H9 (cell line): ENCODE results near the gene KHNYN. TPM values are rescaled to one million over a fixed set of nuclear protein-coding genes. Genes with fewer than 3 reads are reported as not detected.
"Not testable (repeated sequence)": the region's sequence is repeated elsewhere in the genome, so short reads cannot be mapped to it uniquely, and the experiment has no call there.

ENCODE experiments used
- DNase-seq: peaks from one replicate; pipeline ENCODE4 v3.0.0-alpha.2; 2017
- H2AFZ ChIP-seq: one replicate; pipeline ENCODE4 v1.6.1; 2013; ENCODE audit warnings: mild to moderate bottlenecking, low read length, control low read depth, moderate library complexity
- H2AK5ac ChIP-seq: 2 replicates; pipeline ENCODE4 v1.6.1; 2013; ENCODE audit warnings: low read length, control low read depth, mixed read lengths; ENCODE audit not compliant: insufficient read length
- H2BK120ac ChIP-seq: one replicate; pipeline ENCODE4 v1.6.1; 2013; ENCODE audit warnings: low read depth, mild to moderate bottlenecking, low read length, control low read depth, inconsistent platforms; ENCODE audit not compliant: poor library complexity, severe bottlenecking
- H2BK12ac ChIP-seq: 2 replicates; pipeline ENCODE4 v1.6.1; 2013; ENCODE audit warnings: low read length, control low read depth, mixed read lengths, low read depth; ENCODE audit not compliant: insufficient read length
- H2BK15ac ChIP-seq: 2 replicates; pipeline ENCODE4 v1.6.1; 2013; ENCODE audit warnings: low read depth, low read length, control low read depth
- H2BK20ac ChIP-seq: one replicate; pipeline ENCODE4 v1.6.1; 2013; ENCODE audit warnings: low read depth, mild to moderate bottlenecking, low read length, control low read depth, inconsistent platforms; ENCODE audit not compliant: poor library complexity, severe bottlenecking
- H2BK5ac ChIP-seq: 2 replicates; pipeline ENCODE4 v1.6.1; 2013; ENCODE audit warnings: low read length, control low read depth, mixed read lengths; ENCODE audit not compliant: insufficient read length
- H3K14ac ChIP-seq: 2 replicates; pipeline ENCODE4 v1.6.1; 2013; ENCODE audit warnings: low read length, control low read depth; ENCODE audit not compliant: insufficient read depth
- H3K18ac ChIP-seq: 2 replicates; pipeline ENCODE4 v1.6.1; 2013; ENCODE audit warnings: low read depth, mild to moderate bottlenecking, mixed read lengths, low read length, control low read depth; ENCODE audit not compliant: insufficient read length
- H3K23ac ChIP-seq: 2 replicates; pipeline ENCODE4 v1.6.1; 2013; ENCODE audit warnings: low read length, control low read depth, mixed read lengths, low read depth; ENCODE audit not compliant: insufficient read length
- H3K23me2 ChIP-seq: 2 replicates; pipeline ENCODE4 v1.6.1; 2013; ENCODE audit warnings: low read depth, mild to moderate bottlenecking, mixed read lengths, low read length, control low read depth; ENCODE audit not compliant: insufficient read length, poor library complexity, severe bottlenecking
- H3K27ac ChIP-seq: 2 replicates; pipeline ENCODE4 v1.5.1; 2013; ENCODE audit warnings: low read length, control low read depth, mixed read lengths, low read depth; ENCODE audit not compliant: insufficient read length
- H3K27me3 ChIP-seq: 2 replicates; pipeline ENCODE4 v1.6.1; 2013; ENCODE audit warnings: low read length, control low read depth, inconsistent platforms; ENCODE audit not compliant: insufficient read depth
- H3K4ac ChIP-seq: 2 replicates; pipeline ENCODE4 v1.6.1; 2013; ENCODE audit warnings: low read depth, mild to moderate bottlenecking, control low read depth, inconsistent platforms, low read length, moderate library complexity
- H3K4me1 ChIP-seq: 2 replicates; pipeline ENCODE4 v1.6.1; 2013; ENCODE audit warnings: low read length, control low read depth, inconsistent platforms; ENCODE audit not compliant: insufficient read depth
- H3K4me2 ChIP-seq: 2 replicates; pipeline ENCODE4 v1.6.1; 2013; ENCODE audit warnings: low read length, control low read depth, mixed read lengths; ENCODE audit not compliant: insufficient read length, insufficient read depth
- H3K56ac ChIP-seq: 2 replicates; pipeline ENCODE4 v1.6.1; 2013; ENCODE audit warnings: low read depth, mild to moderate bottlenecking, mixed read lengths, low read length, control low read depth; ENCODE audit not compliant: insufficient read length
- H3K79me1 ChIP-seq: 2 replicates; pipeline ENCODE4 v1.6.1; 2013; ENCODE audit warnings: low read depth, mild to moderate bottlenecking, moderate library complexity, low read length, control low read depth, inconsistent platforms; ENCODE audit not compliant: insufficient read depth, poor library complexity, severe bottlenecking
- H3K79me2 ChIP-seq: 2 replicates; pipeline ENCODE4 v1.6.1; 2013; ENCODE audit warnings: low read length, control low read depth, inconsistent platforms; ENCODE audit not compliant: insufficient read depth
- H3K9ac ChIP-seq: 2 replicates; pipeline ENCODE4 v1.6.1; 2013; ENCODE audit warnings: low read length, control low read depth, mixed read lengths; ENCODE audit not compliant: insufficient read length; ENCODE audit errors: extremely low read depth
- H3K9me3 ChIP-seq: one replicate; pipeline ENCODE4 v1.6.1; 2013; ENCODE audit warnings: low read depth, low read length, inconsistent platforms; ENCODE audit not compliant: control insufficient read depth
- H3T11ph ChIP-seq: one replicate; pipeline ENCODE4 v1.6.1; 2013; ENCODE audit warnings: mild to moderate bottlenecking, low read length, control low read depth, inconsistent platforms
- H4K20me1 ChIP-seq: one replicate; pipeline ENCODE4 v1.6.1; 2013; ENCODE audit not compliant: control insufficient read depth, insufficient read length, insufficient read depth
- H4K5ac ChIP-seq: 2 replicates; pipeline ENCODE4 v1.6.1; 2013; ENCODE audit warnings: low read depth, mild to moderate bottlenecking, mixed read lengths, low read length, control low read depth; ENCODE audit not compliant: insufficient read length
- H4K8ac ChIP-seq: replicated peaks from 2 replicates; pipeline ENCODE4 v1.6.1; 2013; ENCODE audit warnings: low read length, control low read depth, mixed read lengths, low read depth; ENCODE audit not compliant: insufficient read length
- H4K91ac ChIP-seq: 2 replicates; pipeline ENCODE4 v1.6.1; 2013; ENCODE audit warnings: low read depth, mild to moderate bottlenecking, moderate library complexity, mixed read lengths, low read length, control low read depth; ENCODE audit not compliant: insufficient read length
- H3K27ac Mint-ChIP-seq, 3 experiments: 2 replicates in 2 of 3; 3 replicates in 1 of 3; pipeline ENCODE4 v1.8.0; 2020 to 2021; ENCODE audit warnings: mixed read lengths in 3 of 3, mild to moderate bottlenecking in 1 of 3, moderate library complexity in 1 of 3
- H3K27me3 Mint-ChIP-seq: 2 replicates; pipeline ENCODE4 v1.8.0; 2021; ENCODE audit warnings: low read depth, mild to moderate bottlenecking, moderate library complexity, mixed read lengths
- H3K36me3 Mint-ChIP-seq, 3 experiments: 2 replicates in 2 of 3; 3 replicates in 1 of 3; pipeline ENCODE4 v1.8.0; 2020 to 2021; ENCODE audit warnings: low read depth in 3 of 3, mixed read lengths in 3 of 3; ENCODE audit not compliant: insufficient read depth in 1 of 3
- H3K4me1 Mint-ChIP-seq, 2 experiments: 2 replicates each; pipeline ENCODE4 v1.8.0; 2020; ENCODE audit warnings: mixed read lengths in 2 of 2
- H3K4me3 Mint-ChIP-seq, 2 experiments: 2 replicates in 1 of 2; 3 replicates in 1 of 2; pipeline ENCODE4 v1.8.0; 2020 to 2021; ENCODE audit warnings: mild to moderate bottlenecking in 2 of 2, mixed read lengths in 2 of 2, moderate library complexity in 1 of 2
- H3K9me3 Mint-ChIP-seq, 2 experiments: 2 replicates in 1 of 2; 3 replicates in 1 of 2; pipeline ENCODE4 v1.8.0; 2020; ENCODE audit warnings: mild to moderate bottlenecking in 2 of 2, mixed read lengths in 2 of 2, moderate library complexity in 1 of 2
- CTCF ChIP-seq: fragments of 200-600 bp; sonication (generic); conservative IDR thresholded peaks from 3 replicates; pipeline ENCODE4 v1.8.0; 2021; ENCODE audit warnings: antibody characterized with exemption, mild to moderate bottlenecking
- WGBS: extraction: QIAGEN DNeasy Blood & Tissue Kit; methylation state at CpG from one replicate; pipeline ENCODE4 v1.1.7; 2013; ENCODE audit warnings: missing lambda C conversion rate, low lambda C conversion rate, mixed read lengths; ENCODE audit not compliant: insufficient read length; ENCODE audit errors: extremely low coverage; 5-methylcytosine and 5-hydroxymethylcytosine counted together
- total RNA-seq: library from RNA; stranded (reverse); gene quantifications from 2 replicates; pipeline ENCODE4 v1.2.1, GENCODE V29; 2021

KHNYN gene
- total RNA-seq, 1 experiment from 2014 or later, result 30.0 TPM

- H3K23ac ChIP-seq, result no peak overlapping the region
- no peak overlapping the region for H3T11ph ChIP-seq
- H3K4me1 ChIP-seq, result no peaks in the 10 kb centered on the region
- no peak overlapping the region for H4K5ac ChIP-seq
- TF ChIP-seq CTCF, result no peak
- H3K18ac ChIP-seq, result no peak overlapping the region
- H3K4ac ChIP-seq, result no peak overlapping the region
- H3K4me2 ChIP-seq, result no peak overlapping the region
- no peak overlapping the region for H2AFZ ChIP-seq
- H3K79me2 ChIP-seq, result no peaks in the 10 kb centered on the region; the same call in 1 of the 2 replicates
- no peak overlapping the region for H2AK5ac ChIP-seq
- H4K20me1 ChIP-seq, result no peaks in the 10 kb centered on the region
- H2BK5ac ChIP-seq, result no peak overlapping the region
- no peaks in the 10 kb centered on the region for H3K23me2 ChIP-seq
- no peak for DNase-seq
- Mint-ChIP-seq H3K4me3 (no peak overlapping the region), H3K9me3 (no peaks in the 10 kb centered on the region), H3K4me1 (peaks cover 10% of the 10 kb centered on the region in 2 experiments), H3K27ac (no peak overlapping the region), H3K36me3 (no peaks in the 10 kb centered on the region), H3K27me3 (peaks cover 6% of the 10 kb centered on the region)
- no peaks in the 10 kb centered on the region for H3K27me3 ChIP-seq
- H3K79me1 ChIP-seq, result no peaks in the 10 kb centered on the region
- no peak overlapping the region for H2BK120ac ChIP-seq
- no peak overlapping the region for H3K56ac ChIP-seq
- no peak overlapping the region for H2BK12ac ChIP-seq
- no peak overlapping the region for H2BK20ac ChIP-seq
- H3K14ac ChIP-seq, result no peak overlapping the region
- no peak overlapping the region for H2BK15ac ChIP-seq
- H3K9me3 ChIP-seq, result no peaks in the 10 kb centered on the region
- H3K27ac ChIP-seq, result no peak overlapping the region
- no CpG with 5 or more reads among the region's 2 CpGs for WGBS
- no peak overlapping the region for H4K8ac ChIP-seq
- H3K9ac ChIP-seq, result no peak overlapping the region
- H4K91ac ChIP-seq, result no peak overlapping the region
These were observed 42.8 kb upstream of the KHNYN start for GRCh38 chr14:24387009-24387345.

- not testable (repeated sequence) for H3K56ac ChIP-seq, H3K4me1 ChIP-seq, H3K14ac ChIP-seq, H3K79me1 ChIP-seq, H3K36me3 Mint-ChIP-seq, H4K20me1 ChIP-seq, DNase-seq, H2AFZ ChIP-seq, H2AK5ac ChIP-seq, H3K23me2 ChIP-seq, H3K27ac ChIP-seq, H2BK5ac ChIP-seq, H2BK20ac ChIP-seq, H3K27me3 ChIP-seq, H3T11ph ChIP-seq, H3K4ac ChIP-seq, H3K9me3 Mint-ChIP-seq, H3K27me3 Mint-ChIP-seq, H4K5ac ChIP-seq, H3K23ac ChIP-seq, H3K9ac ChIP-seq, H3K18ac ChIP-seq, H2BK15ac ChIP-seq, H4K8ac ChIP-seq, H4K91ac ChIP-seq, H3K4me2 ChIP-seq, H2BK120ac ChIP-seq, H2BK12ac ChIP-seq, H3K27ac Mint-ChIP-seq, H3K79me2 ChIP-seq, H3K9me3 ChIP-seq, H3K4me3 Mint-ChIP-seq
- peaks cover 13 to 16% of the 10 kb centered on the region in 2 experiments for H3K4me1 Mint-ChIP-seq
- WGBS, result no CpG with 5 or more reads among the region's 5 CpGs
These were observed 42.2 kb upstream of the KHNYN start for GRCh38 chr14:24387579-24387978.
